ENCODE data around the gene HNRNPF.

DNA sequence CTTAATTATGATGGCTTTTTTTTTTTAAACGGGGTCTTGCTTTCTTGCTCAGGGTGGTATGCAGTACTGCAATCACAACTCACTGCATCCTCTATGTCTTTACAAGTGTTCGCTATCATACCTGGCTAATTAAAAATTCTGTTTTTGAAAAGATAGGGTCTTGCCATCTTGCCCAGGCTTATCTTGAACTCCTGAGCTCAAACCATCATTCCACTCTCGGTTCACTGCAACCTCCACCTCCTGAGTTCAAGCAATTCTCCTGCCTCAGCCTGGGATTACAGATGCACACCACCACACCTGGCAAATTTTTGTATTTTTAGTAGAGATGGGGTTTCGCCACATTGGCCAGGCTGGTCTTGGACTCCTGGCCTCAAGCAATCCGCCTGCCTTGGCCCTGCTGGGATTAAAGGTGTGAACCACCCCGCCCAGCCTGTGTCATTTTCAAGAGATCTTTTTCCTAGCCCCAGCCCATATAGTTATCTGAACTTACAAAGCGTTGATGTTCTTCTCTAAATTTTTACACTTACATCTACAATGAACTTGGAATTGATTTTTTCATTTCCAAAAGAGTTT is 6.0 kb downstream of the HNRNPF start:
- no peak for TF ChIP-seq POLR2A (IDR thresholded peaks at IDR 0.05; ENCODE audit: low read length)
- TF ChIP-seq GATA1 (IDR thresholded peaks at IDR 0.05; ENCODE audit: low read depth, low read length) = no peak
